ES-I3 (cell line): ENCODE measurements around the gene ZNF689.

ENCODE experiments used
- H3K36me3 ChIP-seq: 2 replicates; pipeline ENCODE4 v1.6.1; 2013; ENCODE audit warnings: mild to moderate bottlenecking, low read length, control low read depth, moderate library complexity; ENCODE audit not compliant: insufficient read depth
- H3K4me1 ChIP-seq: 2 replicates; pipeline ENCODE4 v1.6.1; 2013; ENCODE audit warnings: mild to moderate bottlenecking, control low read depth, low read length; ENCODE audit not compliant: insufficient read depth
- H3K9ac ChIP-seq: 2 replicates; pipeline ENCODE4 v1.6.1; 2013; ENCODE audit warnings: low read depth, mild to moderate bottlenecking, low read length, moderate library complexity
- H3K9me3 ChIP-seq: 2 replicates; pipeline ENCODE4 v1.6.1; 2013; ENCODE audit warnings: mild to moderate bottlenecking, low read length, moderate library complexity; ENCODE audit not compliant: control insufficient read depth, insufficient read depth

ZNF689 gene

DNA sequence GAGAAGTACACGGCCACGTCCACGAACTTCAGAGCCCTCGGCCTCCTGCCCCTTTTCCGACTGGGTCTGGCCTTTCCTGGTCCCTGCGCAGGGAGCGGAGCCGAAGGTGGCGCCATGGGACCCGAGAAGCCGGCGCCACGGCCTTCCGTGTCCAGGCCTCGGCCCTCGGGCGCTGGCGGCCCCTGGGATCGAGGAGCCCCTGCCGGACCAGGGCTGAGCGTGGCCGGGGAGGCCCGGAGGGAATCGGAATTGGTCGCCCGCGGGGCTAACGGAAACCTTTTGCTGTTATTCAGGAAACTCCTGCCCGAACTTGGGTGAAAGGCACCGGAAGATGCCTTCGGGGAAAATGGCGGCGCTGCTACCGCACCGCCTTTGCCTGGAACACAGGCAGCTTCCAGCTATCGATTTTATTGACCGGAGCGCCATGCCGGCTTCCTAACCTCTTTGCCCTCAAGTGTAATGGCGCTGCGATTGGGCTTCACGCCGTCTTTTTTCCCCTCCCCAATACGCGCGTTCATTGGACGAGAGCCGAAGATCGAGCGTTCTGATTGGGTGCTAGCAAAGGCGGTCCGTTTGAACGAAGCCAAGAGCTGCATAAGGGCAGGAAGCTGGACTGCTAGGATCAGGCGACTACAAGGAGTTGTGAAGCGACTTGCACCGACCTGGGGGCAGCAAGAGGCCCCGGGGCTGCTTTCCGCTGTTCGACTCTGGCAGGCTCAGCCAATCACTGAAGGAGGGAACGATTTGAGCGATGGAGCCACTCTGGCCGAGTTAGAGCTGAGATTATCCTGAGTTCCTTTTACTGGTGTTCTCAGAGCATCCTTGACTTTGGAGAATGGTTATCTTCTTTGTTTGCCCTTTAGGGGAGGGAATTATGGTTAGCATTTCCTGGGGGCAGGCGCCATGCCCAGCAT is at the start of gene ZNF689:
Gene ZNF689, minus strand, starts transcription at position 464 of the 914 bp plus-strand sequence. Its CDS starts 348 bp downstream, at position 116.
- peaks cover 7% of the 10 kb centered on the region; the same call in 1 of the 2 replicates for H3K36me3 ChIP-seq
- peak within 1 kb of the TSS; percentile 99 for H3K9ac ChIP-seq
- no peaks in the 10 kb centered on the region for H3K4me1 ChIP-seq
- H3K9me3 ChIP-seq: no peaks in the 10 kb centered on the region

DNA sequence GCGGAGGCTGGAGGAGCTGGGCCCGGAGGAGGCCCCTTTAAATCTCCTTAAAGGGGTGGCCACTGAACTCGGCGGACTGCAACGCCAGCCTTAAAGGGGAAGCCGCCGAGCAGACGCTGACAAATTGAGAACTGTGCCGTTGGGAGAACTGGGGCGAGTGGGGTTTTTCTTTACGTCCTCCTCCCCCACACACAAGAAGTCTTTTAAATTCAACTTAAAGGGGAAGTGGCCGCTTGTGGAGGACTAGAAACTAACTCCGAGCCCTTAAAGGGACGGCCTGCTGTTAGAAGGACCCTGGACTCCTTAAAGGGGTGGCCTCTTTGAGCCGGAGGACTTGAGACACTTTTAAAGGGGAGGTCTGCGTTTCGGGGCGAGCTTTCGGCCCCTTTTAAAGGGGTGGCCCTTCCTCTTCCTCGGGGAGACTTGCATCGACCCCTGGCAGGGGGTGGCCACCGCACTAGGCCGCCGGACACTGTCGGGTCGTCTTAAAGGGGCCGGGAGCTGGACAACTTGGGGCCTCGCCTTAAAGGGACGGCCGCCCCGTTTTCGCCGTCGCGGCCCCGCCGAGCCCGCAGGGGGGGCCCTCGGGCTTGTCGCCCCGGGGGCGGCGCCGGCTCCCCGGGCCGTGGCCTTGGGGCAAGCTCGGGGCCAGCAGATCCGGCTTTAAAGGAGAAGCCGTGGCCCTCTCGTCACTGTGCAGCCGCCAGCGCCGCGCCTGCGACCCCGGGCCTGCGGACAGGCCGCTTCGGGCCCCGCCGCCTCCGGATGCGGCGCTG is 48.7 kb upstream of the ZNF689 start:
- Histone ChIP-seq H3K4me1 (no peaks in the 10 kb centered on the region; the same call in none of the 2 replicates), H3K9ac (peak overlapping the region; percentile 91), H3K36me3 (peaks cover 4% of the 10 kb centered on the region; the same call in 1 of the 2 replicates), H3K9me3 (no peaks in the 10 kb centered on the region)

DNA sequence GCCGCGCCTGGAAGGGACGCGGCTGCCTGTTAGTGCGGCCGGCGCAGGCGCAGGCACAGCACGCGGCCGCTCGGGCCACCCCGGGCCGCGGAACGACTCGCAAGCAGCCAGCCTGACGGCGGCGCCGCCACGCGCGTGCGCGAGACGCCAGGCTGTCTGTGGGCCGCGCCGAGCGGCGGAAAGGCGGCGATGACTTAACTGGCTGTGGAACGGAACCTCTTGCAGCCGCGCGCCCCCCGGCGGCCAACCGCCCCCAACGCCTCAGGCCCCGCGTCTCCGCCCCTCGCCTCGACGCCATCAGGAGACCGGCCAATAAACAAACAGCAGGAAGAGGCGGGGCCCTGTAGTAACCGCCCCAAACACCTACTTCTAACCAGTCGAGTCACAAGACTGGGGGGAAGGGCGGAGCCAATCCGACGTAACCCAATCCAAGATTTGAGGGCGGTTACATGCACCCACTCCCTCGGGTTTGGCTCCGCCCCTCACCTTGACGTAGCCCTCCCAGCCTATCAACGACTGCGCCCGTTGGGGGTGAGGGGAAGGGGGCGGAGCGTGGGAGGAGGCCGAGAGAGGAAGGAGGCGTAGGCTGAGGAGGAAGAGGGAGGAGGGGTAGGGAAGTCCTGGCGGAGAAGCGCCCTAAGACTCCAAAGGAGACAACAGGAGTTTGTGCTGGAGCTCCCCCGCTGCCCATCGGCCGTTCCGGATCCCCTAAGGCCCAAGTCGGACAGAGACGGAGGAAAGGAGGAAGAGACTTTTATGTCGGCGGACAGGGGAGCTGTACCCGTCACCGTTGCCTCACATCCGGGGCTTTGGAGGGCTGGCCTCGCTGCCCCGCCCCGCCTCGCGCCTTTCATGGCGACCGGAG is 47.9 kb upstream of the ZNF689 start, which contains the start of gene FBRS:
Gene FBRS, plus strand, starts transcription at position 566 of the 865 bp plus-strand sequence. CDS start 1,088 bp downstream, outside the sequence.
- Histone ChIP-seq H3K9me3 (no peaks in the 10 kb centered on the region), H3K4me1 (no peaks in the 10 kb centered on the region; the same call in none of the 2 replicates), H3K36me3 (peaks cover 2% of the 10 kb centered on the region; the same call in 1 of the 2 replicates), H3K9ac (peak within 1 kb of the TSS; percentile 91)

DNA sequence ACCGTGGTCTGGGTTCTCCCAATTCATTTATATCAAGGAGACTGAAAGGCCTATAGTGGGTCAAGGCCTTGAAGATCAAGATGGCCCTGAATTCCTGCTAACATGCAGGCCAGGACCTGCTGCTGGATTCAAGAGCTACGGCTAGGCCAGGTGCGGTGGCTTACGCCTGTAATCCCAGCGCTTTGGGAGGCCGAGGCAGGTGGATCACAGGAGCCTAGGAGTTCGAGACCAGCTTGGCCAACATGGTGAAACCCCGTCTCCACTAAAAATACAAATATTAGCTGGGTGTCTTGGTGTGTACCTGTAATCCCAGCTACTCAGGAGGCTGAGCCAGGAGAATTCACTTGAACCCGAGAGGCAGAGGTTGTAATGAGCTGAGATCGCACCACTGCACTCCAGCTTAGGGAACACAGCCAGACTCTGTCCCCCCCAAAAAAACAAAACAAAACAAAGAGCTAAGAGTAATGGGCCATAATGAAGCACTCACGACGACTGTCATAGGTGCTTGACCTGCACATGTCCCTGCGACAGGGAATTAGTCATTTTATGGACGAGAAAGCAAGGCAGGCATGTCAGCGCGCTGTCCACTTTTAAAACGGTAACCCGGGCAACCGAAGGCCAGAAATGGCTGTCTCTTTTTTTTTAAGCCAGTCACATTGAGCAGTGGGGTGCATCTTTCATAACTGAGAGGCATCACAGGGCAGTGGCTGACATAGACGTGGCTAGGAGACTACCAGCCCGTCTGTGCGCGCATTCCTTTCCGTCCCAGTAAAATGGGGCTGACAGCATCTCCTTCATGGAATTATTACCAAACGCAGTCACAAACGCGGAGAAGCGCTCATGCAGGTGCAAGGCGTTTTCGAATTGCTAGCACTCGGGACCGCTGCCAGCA is 47.0 kb upstream of the ZNF689 start:
- H3K36me3 ChIP-seq: no peaks in the 10 kb centered on the region; the same call in 1 of the 2 replicates
- peak overlapping the region; percentile 65 for H3K9ac ChIP-seq
- H3K9me3 ChIP-seq: no peaks in the 10 kb centered on the region
- no peaks in the 10 kb centered on the region; the same call in none of the 2 replicates for H3K4me1 ChIP-seq

DNA sequence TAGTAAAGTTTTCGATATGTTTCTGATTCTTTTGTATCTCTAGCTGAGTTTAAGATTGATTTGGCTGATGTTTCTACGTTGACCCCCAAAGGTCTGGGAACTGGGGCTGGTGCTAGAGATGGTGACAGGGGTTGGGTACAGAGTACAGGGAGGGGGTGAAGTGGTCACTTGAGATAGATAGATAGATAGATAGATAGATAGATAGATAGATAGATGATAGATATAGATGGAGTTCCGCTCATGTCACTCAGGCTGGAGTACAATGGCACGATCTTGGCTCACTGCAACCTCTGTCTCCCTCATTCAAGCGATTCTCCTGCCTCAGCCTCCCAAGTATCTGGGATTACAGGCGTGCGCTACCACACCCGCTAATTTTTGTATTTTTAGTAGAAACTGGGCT is 46.2 kb upstream of the ZNF689 start:
- H3K4me1 ChIP-seq: no peaks in the 10 kb centered on the region; the same call in none of the 2 replicates
- no peaks in the 10 kb centered on the region for H3K9me3 ChIP-seq
- no peaks in the 10 kb centered on the region for H3K36me3 ChIP-seq
- no peak overlapping the region for H3K9ac ChIP-seq

GRCh38 chr16:30655815-30656347 is 45.7 kb upstream of the ZNF689 start:
- no peaks in the 10 kb centered on the region for H3K9me3 ChIP-seq
- no peak overlapping the region for H3K9ac ChIP-seq
- no peaks in the 10 kb centered on the region for H3K36me3 ChIP-seq
- no peaks in the 10 kb centered on the region; the same call in none of the 2 replicates for H3K4me1 ChIP-seq

DNA sequence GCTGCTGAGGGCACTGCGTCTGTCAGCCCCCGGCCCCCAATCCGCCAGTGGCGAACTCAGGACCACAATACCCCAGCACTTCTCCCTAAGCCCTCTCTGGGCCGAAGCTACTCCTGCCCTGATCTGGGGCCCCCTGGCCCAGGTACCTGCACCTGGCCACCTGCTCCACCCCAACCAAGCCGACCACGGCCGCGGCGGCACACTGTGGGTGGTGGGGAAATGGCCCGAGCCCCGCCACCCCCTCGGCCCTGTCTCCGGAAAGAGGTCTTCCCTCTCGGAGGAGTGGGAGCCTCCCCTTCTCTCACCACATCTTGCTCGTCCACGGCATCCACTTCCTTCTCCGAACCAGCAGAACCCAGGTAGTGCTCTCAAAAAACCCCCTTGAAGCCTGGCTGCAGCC is 44.7 kb upstream of the ZNF689 start:
- no peak overlapping the region for H3K9ac ChIP-seq
- no peaks in the 10 kb centered on the region; the same call in none of the 2 replicates for H3K4me1 ChIP-seq
- H3K9me3 ChIP-seq: no peaks in the 10 kb centered on the region
- H3K36me3 ChIP-seq: no peaks in the 10 kb centered on the region

GRCh38 chr16:30652718-30653117 is 42.5 kb upstream of the ZNF689 start:
- Histone ChIP-seq H3K9ac (no peak overlapping the region), H3K36me3 (no peaks in the 10 kb centered on the region), H3K4me1 (no peaks in the 10 kb centered on the region; the same call in 1 of the 2 replicates), H3K9me3 (no peaks in the 10 kb centered on the region)

DNA sequence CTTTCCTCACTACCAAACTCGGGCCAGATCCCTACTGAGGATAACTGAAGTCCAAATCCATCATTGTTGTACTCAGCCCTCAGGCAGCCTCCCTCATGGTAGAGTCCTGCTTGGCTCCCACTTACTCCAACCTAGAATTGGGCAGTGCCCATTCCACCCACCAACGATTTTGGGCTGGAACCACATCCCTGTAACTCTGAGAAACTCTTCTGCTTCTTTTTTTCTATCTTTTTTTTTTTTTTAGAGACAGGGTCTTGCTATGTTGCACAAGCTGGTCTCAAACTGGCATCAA is 41.8 kb upstream of the ZNF689 start:
- no peaks in the 10 kb centered on the region for H3K9me3 ChIP-seq
- no peaks in the 10 kb centered on the region for H3K36me3 ChIP-seq
- H3K9ac ChIP-seq: peak overlapping the region; percentile 66; the same call in 1 of the 2 replicates
- no peaks in the 10 kb centered on the region for H3K4me1 ChIP-seq

DNA sequence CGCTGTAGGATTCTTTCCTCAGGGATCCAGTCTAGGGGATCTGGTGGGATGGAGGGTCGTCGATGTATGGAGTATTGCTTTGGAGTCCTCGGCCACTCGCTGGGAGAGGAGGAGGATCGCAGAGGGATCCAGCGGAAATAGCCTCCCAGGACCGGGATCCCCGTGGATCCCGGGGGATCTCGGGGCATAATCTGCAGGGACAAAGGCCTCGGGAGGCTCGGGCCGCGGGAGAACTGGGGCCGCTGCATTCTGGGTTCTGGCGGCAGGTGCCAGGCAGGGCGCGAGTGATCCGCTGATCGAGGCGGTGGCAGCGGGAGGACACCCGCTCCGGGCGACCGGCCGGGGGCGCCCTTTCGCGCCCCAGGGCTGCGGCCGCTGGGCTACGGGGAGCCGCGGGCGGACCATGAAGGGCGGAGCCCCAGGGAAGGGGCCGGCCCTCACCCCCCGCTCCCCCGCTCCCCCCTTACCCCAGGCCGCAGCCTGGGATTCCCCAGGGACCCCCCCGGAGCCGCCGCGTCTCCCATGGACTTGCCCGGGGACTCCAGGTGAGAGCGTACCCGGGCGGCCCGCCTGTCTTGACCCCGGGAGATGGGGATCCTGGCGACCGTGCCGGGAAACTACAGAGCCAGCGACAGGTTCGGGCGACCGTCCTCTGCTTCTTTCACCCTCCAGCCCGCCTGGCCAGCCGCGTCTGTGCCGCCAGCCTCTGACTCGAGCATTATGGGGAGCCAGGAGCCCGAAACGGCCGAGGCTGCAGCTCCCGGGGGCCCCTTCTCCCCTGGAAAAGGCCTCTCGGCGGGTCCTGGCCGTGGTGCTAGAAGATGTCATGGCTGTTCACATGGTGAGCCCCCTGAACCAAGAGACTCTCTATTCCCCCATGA is 41.2 kb upstream of the ZNF689 start:
- H3K9me3 ChIP-seq: no peaks in the 10 kb centered on the region
- H3K9ac ChIP-seq: peak overlapping the region; percentile 88
- H3K4me1 ChIP-seq: no peaks in the 10 kb centered on the region
- H3K36me3 ChIP-seq: no peaks in the 10 kb centered on the region

DNA sequence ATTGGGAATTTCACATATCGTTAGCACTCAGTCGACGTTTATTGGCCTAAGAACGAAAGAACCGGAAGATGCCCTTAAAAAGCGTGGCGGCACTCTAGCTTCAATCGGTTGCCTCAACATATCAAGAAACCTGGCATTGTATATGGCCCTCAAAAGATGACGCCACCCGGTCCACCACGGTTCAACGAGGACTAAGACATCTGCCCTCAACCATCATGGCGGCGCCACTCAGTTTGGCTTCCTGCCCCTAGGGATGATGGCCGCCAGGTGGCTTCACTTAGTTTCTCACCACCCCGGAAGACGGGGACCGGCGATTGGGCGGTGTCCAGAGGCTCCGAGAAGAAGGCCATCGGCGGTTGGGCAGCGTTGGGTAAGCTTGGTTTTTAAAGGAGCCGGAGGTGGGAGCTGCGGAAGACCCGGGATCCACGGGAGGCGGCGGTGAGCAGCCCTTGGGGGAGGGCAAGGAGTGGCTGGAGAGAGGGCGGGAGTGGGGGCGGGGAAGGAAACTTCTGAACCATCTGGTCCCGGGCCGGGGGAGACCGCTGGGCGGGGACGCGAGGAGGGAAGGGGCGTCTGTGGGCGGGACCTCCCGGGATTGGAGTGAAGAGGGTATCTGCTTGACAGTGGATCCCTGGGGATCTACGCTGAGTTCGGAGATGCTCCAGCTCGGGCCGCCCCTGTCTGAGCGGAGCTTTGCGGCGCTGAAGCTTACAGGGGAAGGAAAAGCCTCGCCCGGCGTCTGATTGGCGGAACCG is 40.4 kb upstream of the ZNF689 start, which contains the start of gene PRR14:
Gene PRR14, plus strand, starts transcription at position 592 of the 755 bp plus-strand sequence. CDS start 686 bp downstream, outside the sequence.
- H3K9ac ChIP-seq: peak within 1 kb of the TSS; percentile 88
- H3K36me3 ChIP-seq: no peaks in the 10 kb centered on the region
- H3K9me3 ChIP-seq: no peaks in the 10 kb centered on the region
- H3K4me1 ChIP-seq: no peaks in the 10 kb centered on the region
